ENCODE measurements around the gene ARHGAP24. TPM values are rescaled to one million over a fixed set of nuclear protein-coding genes. Genes with fewer than 3 reads are reported as not detected.
A peak's percentile ranks its signal among the peaks of the same experiment; 100 is the strongest.

Gene ARHGAP24
- total RNA-seq, 4 donors from 2014 or later: 12.1 to 60.8 (median 18.9) TPM

- no peaks in the 10 kb centered on the region for H3K27me3 ChIP-seq
- H3K27ac ChIP-seq: no peak overlapping the region
- intact Hi-C loops (cut with DNase I; ENCODE audit: low total_unique reads): no loop called here
- TF ChIP-seq CTCF (IDR thresholded peaks at IDR 0.05): no peak
- no peak for TF ChIP-seq POLR2A (IDR thresholded peaks at IDR 0.05)
- no peaks in the 10 kb centered on the region for H3K9me3 ChIP-seq
- H3K36me3 ChIP-seq: no peaks in the 10 kb centered on the region
- no peak overlapping the region for H3K4me3 ChIP-seq
- no peak for DNase-seq
- no peaks in the 10 kb centered on the region for H3K4me1 ChIP-seq
Measured at GRCh38 chr4:85803856-85804255, 328.9 kb downstream of the ARHGAP24 start.

DNA sequence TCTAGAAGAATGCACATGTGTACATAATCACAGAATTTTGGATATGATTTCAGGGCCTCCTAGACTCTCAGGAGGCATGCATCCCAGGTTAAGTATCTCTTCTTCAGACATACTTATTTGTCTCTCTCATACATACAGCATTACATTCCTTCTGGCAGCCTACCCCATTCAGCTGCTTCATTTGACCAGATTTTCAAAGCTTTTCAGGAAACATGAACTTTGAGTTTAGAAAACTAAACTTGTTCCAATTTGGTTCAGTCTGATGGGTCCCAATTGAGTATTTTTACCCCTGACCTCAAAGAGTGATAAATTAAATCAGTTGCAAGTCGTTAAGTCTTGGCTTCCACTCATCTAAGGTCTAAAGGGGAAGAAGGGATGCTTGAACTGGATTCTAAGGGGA is 330.9 kb downstream of the ARHGAP24 start:
- Histone ChIP-seq H3K27ac (peak overlapping the region in 1 of 2 donors; percentile 2), H3K27me3 (no peaks in the 10 kb centered on the region), H3K4me1 (no peaks in the 10 kb centered on the region), H3K36me3 (no peaks in the 10 kb centered on the region), H3K4me3 (no peak overlapping the region), H3K9me3 (no peaks in the 10 kb centered on the region)
- intact Hi-C loops (cut with DNase I; ENCODE audit: low total_unique reads): no loop called here
- no peak for DNase-seq
- no peak for TF ChIP-seq CTCF (IDR thresholded peaks at IDR 0.05)
- no peak for TF ChIP-seq POLR2A (IDR thresholded peaks at IDR 0.05)

DNA sequence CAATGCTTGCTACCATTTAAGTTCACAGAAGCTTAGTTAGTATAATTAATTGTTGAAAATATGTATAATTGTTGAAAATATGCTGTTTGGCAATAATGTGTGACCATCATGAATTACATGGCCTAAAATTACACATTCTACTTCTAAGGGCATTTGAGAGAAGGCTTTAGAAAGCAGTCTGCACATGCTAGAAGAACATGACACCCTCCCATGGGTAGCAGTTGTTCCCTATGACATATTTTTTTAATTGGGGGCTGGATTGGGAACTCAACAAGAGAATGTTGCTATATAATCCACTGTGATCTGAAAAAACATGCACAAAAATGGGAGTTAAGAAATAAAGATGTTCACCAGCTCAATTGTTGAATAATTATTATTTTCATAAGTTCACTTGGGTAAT is 331.4 kb downstream of the ARHGAP24 start:
- no peaks in the 10 kb centered on the region for H3K9me3 ChIP-seq
- DNase-seq: no peak
- intact Hi-C loops (cut with DNase I; ENCODE audit: low total_unique reads): no loop called here
- H3K4me1 ChIP-seq: no peaks in the 10 kb centered on the region
- TF ChIP-seq CTCF (IDR thresholded peaks at IDR 0.05): no peak
- TF ChIP-seq POLR2A (IDR thresholded peaks at IDR 0.05): no peak
- no peaks in the 10 kb centered on the region for H3K36me3 ChIP-seq
- H3K27ac ChIP-seq: peak overlapping the region in 1 of 2 donors; percentile 2
- no peak overlapping the region for H3K4me3 ChIP-seq
- no peaks in the 10 kb centered on the region for H3K27me3 ChIP-seq

DNA sequence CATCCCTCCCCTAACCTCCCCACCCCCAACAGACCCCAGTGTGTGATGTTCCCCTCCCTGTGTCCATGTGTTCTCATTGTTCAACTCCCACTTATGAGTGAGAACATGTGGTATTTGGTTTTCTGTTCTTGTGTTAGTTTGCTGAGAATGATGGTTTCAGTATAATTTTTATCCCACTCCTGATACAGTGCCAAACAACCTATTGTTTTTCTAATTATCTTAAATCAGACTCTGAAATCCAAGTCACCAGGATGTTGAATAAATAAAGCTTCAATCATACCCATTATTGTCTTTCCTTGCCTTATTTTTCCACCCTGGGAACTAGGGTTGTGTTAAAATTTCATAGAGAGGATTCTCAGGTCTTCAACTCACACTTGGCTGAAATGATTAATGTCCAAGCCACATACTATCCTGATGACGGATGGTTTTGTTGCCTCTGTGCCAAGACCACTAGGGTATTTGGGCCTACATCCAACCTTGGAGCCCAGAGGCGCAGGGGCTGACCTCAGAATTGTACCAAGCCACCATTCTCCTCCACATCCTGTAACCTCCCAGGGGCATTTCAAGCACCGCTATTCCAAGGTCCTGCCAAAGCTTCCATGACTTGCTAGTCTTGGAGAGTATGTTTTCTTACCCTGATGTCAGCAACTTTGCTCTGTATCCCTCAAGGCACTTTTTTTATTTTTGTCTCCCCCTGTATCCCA is 332.4 kb downstream of the ARHGAP24 start:
- no peak for TF ChIP-seq POLR2A (IDR thresholded peaks at IDR 0.05)
- no peak for TF ChIP-seq CTCF (IDR thresholded peaks at IDR 0.05)
- intact Hi-C loops (cut with DNase I; ENCODE audit: low total_unique reads): no loop called here
- Histone ChIP-seq H3K27me3 (no peaks in the 10 kb centered on the region), H3K4me3 (no peak overlapping the region), H3K4me1 (no peaks in the 10 kb centered on the region), H3K36me3 (no peaks in the 10 kb centered on the region), H3K9me3 (no peaks in the 10 kb centered on the region), H3K27ac (peak overlapping the region; percentile 37 to 46)
- DNase-seq: no peak

- peak overlapping the region; percentile 37 to 46 for H3K27ac ChIP-seq
Measured at GRCh38 chr4:85808104-85808503, 333.2 kb downstream of the ARHGAP24 start.

More at GRCh38 chr4:85808104-85808503, 333.2 kb downstream of the ARHGAP24 start:
- TF ChIP-seq CTCF (IDR thresholded peaks at IDR 0.05): no peak
- no peak for TF ChIP-seq POLR2A (IDR thresholded peaks at IDR 0.05)
- no peak for DNase-seq
- Histone ChIP-seq H3K4me1 (no peaks in the 10 kb centered on the region), H3K9me3 (no peaks in the 10 kb centered on the region), H3K4me3 (no peak overlapping the region), H3K36me3 (no peaks in the 10 kb centered on the region), H3K27me3 (no peaks in the 10 kb centered on the region)
- intact Hi-C loops (cut with DNase I; ENCODE audit: low total_unique reads): no loop called here
